ENCODE measurements around the gene SRC. TPM values are rescaled to one million over a fixed set of nuclear protein-coding genes. Genes with fewer than 3 reads are reported as not detected.

The SRC gene
- total and polyA plus RNA-seq, 2 of the 8 experiments (the other 6 are each of a cell fraction or from before 2014, with no cell fraction given), result 27.6 to 28.8 TPM

DNA sequence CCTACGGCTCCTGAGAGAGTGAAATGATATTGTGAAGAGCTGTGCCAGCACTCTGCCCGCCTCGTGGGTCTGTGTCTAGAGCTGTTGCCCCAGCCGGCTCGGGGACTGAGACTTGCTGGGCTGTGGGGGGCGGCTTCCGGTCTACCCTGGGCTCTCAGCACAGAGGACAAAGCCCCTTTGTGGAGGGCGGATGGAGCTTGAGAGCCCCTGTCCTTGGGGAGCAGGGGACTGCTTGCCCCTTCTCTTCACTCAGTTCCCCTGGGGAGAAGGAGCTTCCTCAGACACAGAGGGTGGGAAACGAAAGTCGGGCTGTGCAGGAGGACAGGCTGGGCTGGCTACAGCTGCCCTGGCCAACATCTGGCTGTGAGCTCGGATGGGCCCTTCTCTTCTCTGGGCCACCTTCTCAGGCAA, 11.0 kb downstream of the SRC start:
- Histone ChIP-seq H4K8ac (ENCODE audit: extremely low read depth, insufficient read depth, low read length) (no peak overlapping the region), H2BK15ac (ENCODE audit: low read length) (no peak overlapping the region), H2BK5ac (ENCODE audit: low read depth, low read length) (no peak overlapping the region), H2BK120ac (replicated peaks; ENCODE audit: low read depth, low read length) (no peak overlapping the region), H2AK5ac (ENCODE audit: low read depth, low read length) (no peak overlapping the region), H4K5ac (ENCODE audit: insufficient read length, low read depth, low read length) (no peak overlapping the region), H3K23ac (ENCODE audit: insufficient read length) (no peak overlapping the region), H3K4me3 (ENCODE audit: extremely low read depth in 1 of 4, insufficient read depth in 2 of 4, low read depth in 3 of 4, low read length in 4 of 4) (no peak overlapping the region), H3K23me2 (ENCODE audit: low read depth, low read length) (no peaks in the 10 kb centered on the region), H3K79me2 (ENCODE audit: control insufficient read depth in 1 of 2, insufficient read depth in 2 of 2, low read length in 2 of 2) (peaks cover 0 to 76% of the 10 kb centered on the region in 2 experiments; a peak in 3 of 4 replicates), H2BK12ac (ENCODE audit: low read depth, low read length) (no peak overlapping the region), H3K4ac (replicated peaks; ENCODE audit: insufficient read length, low read depth, low read length) (no peak overlapping the region), H3K79me1 (ENCODE audit: low read depth, low read length) (peaks cover 32% of the 10 kb centered on the region), H3K18ac (ENCODE audit: extremely low read depth, low read length) (no peak overlapping the region), H3K27me3 (replicated peaks in 1 of 4; ENCODE audit: control insufficient read depth in 3 of 4, extremely low read depth in 1 of 4, insufficient read depth in 3 of 4, low read length in 3 of 4) (no peaks in the 10 kb centered on the region), H3K4me2 (ENCODE audit: insufficient read depth in 1 of 2, low read depth in 2 of 2, low read length in 2 of 2) (no peak overlapping the region), H3K36me3 (ENCODE audit: control insufficient read depth in 2 of 4, insufficient read depth in 4 of 4, low read length in 3 of 4) (no peaks in the 10 kb centered on the region; a peak in 1 of 8 replicates), H3K9me3 (ENCODE audit: insufficient read depth in 2 of 2, low read depth in 1 of 2, low read length in 1 of 2) (no peaks in the 10 kb centered on the region), H3K27ac (ENCODE audit: low read depth, low read length) (no peak overlapping the region), H4K91ac (replicated peaks; ENCODE audit: insufficient read length, low read length) (no peak overlapping the region), H3K14ac (ENCODE audit: insufficient read length) (no peak overlapping the region), H3K9ac (replicated peaks in 1 of 4; ENCODE audit: extremely low read depth in 1 of 4, low read depth in 3 of 4, low read length in 3 of 4) (no peak overlapping the region), H2AFZ (ENCODE audit: low read length) (no peak overlapping the region), H3K4me1 (replicated peaks in 1 of 4; ENCODE audit: control insufficient read depth in 3 of 4, insufficient read depth in 4 of 4, low read length in 3 of 4) (peaks cover 0 to 6% (median 0%) of the 10 kb centered on the region in 4 experiments; a peak in 2 of 7 replicates), H3K56ac (replicated peaks; ENCODE audit: insufficient read length, low read depth, low read length) (no peak overlapping the region), H2BK20ac (ENCODE audit: low read length) (no peak overlapping the region), H4K20me1 (replicated peaks in 1 of 2; ENCODE audit: control insufficient read depth in 1 of 2, insufficient read depth in 2 of 2, low read length in 2 of 2) (peaks cover 0 to 16% of the 10 kb centered on the region in 2 experiments)
- CTCF ChIA-PET (ENCODE audit: partially characterized antibody), result interaction anchor here (1.3 to 1.7 kb wide), 3 partner anchors 28 to 186 kb away, joined by 3 to 6 read pairs (median 4); no protein-coding TSS in a partner anchor
- DNase-seq (ENCODE audit: low read depth in 1 of 2, low spot score in 2 of 2), result no peak
- POLR2A ChIA-PET (ENCODE audit: partially characterized antibody), result interaction anchor here (0.6 to 2.0 kb wide), 4 partner anchors 9 to 17 kb away, joined by 3 to 10 read pairs (median 8); partner anchors contain the start of gene SRC
- WGBS, 2 experiments (ENCODE audit: extremely low coverage in 1 of 2, insufficient coverage in 1 of 2, insufficient read length in 1 of 2, insufficient replicate concordance in 2 of 2, low coverage in 1 of 2, low lambda C conversion rate in 2 of 2, missing lambda C conversion rate in 1 of 2), result 86% methylated on average over 11 of the region's 11 CpGs; no CpG with 5 or more reads in 1 of the 2 experiments
- no peak for FAIRE-seq
- TF ChIP-seq, protein P1, sequence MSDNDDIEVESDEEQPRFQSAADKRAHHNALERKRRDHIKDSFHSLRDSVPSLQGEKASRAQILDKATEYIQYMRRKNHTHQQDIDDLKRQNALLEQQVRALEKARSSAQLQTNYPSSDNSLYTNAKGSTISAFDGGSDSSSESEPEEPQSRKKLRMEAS (IDR thresholded peaks at IDR 0.05), result no peak
- TF ChIP-seq SRF (IDR thresholded peaks at IDR 0.05; ENCODE audit: low read depth, low read length), result no peak
- no peak for TF ChIP-seq SP4 (IDR thresholded peaks at IDR 0.05; ENCODE audit: low read length)
- TF ChIP-seq RAD21 (IDR thresholded peaks at IDR 0.05 in 1 of 2, conservative IDR thresholded peaks at IDR 0.05 in 1 of 2; ENCODE audit: low read depth in 2 of 2, low read length in 2 of 2), result no peak
- TF ChIP-seq GTF2F1 (IDR thresholded peaks at IDR 0.05; ENCODE audit: borderline replicate concordance, low read depth, low read length), result no peak
- TF ChIP-seq BRCA1 (IDR thresholded peaks at IDR 0.05; ENCODE audit: low read depth, low read length), result no peak
- no peak for TF ChIP-seq JUN (IDR thresholded peaks at IDR 0.05; ENCODE audit: low read depth, low read length)
- TF ChIP-seq, protein P2, sequence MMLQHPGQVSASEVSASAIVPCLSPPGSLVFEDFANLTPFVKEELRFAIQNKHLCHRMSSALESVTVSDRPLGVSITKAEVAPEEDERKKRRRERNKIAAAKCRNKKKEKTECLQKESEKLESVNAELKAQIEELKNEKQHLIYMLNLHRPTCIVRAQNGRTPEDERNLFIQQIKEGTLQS (IDR thresholded peaks at IDR 0.05; ENCODE audit: insufficient read depth, low read depth, low read length), result no peak
- no peak for TF ChIP-seq RNF2 (IDR thresholded peaks at IDR 0.05; ENCODE audit: borderline replicate concordance, low read depth, low read length, missing control alignments, poor library complexity, severe bottlenecking)
- TF ChIP-seq NRF1 (IDR thresholded peaks at IDR 0.05; ENCODE audit: low read depth, low read length), result no peak
- no peak for TF ChIP-seq KDM5A (IDR thresholded peaks at IDR 0.05; ENCODE audit: low read length)
- no peak for TF ChIP-seq SP2 (IDR thresholded peaks at IDR 0.05; ENCODE audit: low read length)
- no peak for TF ChIP-seq SIX5 (IDR thresholded peaks at IDR 0.05; ENCODE audit: low read depth, low read length)

Measured in H1 (cell line).